Activated CD8-positive, alpha-beta memory T cell treated with anti-CD3 and anti-CD28 coated beads for 24 hours (primary cell): ENCODE measurements around the gene EEA1.

ENCODE experiments used
- DNase-seq: peaks from one replicate; pipeline ENCODE4 v3.0.0-alpha.2; 2020

Gene EEA1

GRCh38 chr12:92877904-92878303 lies 51.2 kb downstream of the EEA1 start:
- DNase-seq: no peak

- DNase-seq: no peak
These were observed 52.6 kb downstream of the EEA1 start for GRCh38 chr12:92876496-92876895.

GRCh38 chr12:92871116-92871515 lies 58.0 kb downstream of the EEA1 start:
- DNase-seq: no peak

- no peak for DNase-seq
These were observed 62.7 kb downstream of the EEA1 start for GRCh38 chr12:92866418-92866817.

- DNase-seq: no peak
These were observed 65.8 kb downstream of the EEA1 start for GRCh38 chr12:92863251-92863650.

- no peak for DNase-seq
These were observed 67.7 kb downstream of the EEA1 start for GRCh38 chr12:92861381-92861780.

- no peak for DNase-seq
These were observed 68.6 kb downstream of the EEA1 start for GRCh38 chr12:92860521-92860920.

GRCh38 chr12:92859650-92860386 lies 69.3 kb downstream of the EEA1 start:
- DNase-seq: no peak

- no peak for DNase-seq
These were observed 71.3 kb downstream of the EEA1 start for GRCh38 chr12:92857818-92858217.

GRCh38 chr12:92854344-92854743 lies 74.8 kb downstream of the EEA1 start:
- no peak for DNase-seq

- no peak for DNase-seq
These were observed 80.4 kb downstream of the EEA1 start for GRCh38 chr12:92848740-92849139.

GRCh38 chr12:92847368-92847767 lies 81.7 kb downstream of the EEA1 start:
- DNase-seq: no peak

GRCh38 chr12:92845329-92845728 lies 83.8 kb downstream of the EEA1 start:
- DNase-seq: no peak

- no peak for DNase-seq
These were observed 84.8 kb downstream of the EEA1 start for GRCh38 chr12:92844151-92844763.

GRCh38 chr12:92829686-92830282 lies 99.3 kb downstream of the EEA1 start:
- DNase-seq: no peak

- DNase-seq: no peak
These were observed 100.5 kb downstream of the EEA1 start for GRCh38 chr12:92828565-92828964.

- no peak for DNase-seq
These were observed 101.2 kb downstream of the EEA1 start for GRCh38 chr12:92827836-92828431.

GRCh38 chr12:92821142-92821541 lies 108.0 kb downstream of the EEA1 start:
- no peak for DNase-seq

- no peak for DNase-seq
These were observed 114.5 kb downstream of the EEA1 start for GRCh38 chr12:92814584-92814983.

- no peak for DNase-seq
These were observed 118.7 kb downstream of the EEA1 start for GRCh38 chr12:92810370-92810769.

GRCh38 chr12:92803903-92804302 lies 125.2 kb downstream of the EEA1 start:
- DNase-seq: no peak

- no peak for DNase-seq
These were observed 126.2 kb downstream of the EEA1 start for GRCh38 chr12:92802906-92803305.

GRCh38 chr12:92796650-92797049 lies 132.4 kb downstream of the EEA1 start:
- no peak for DNase-seq

GRCh38 chr12:92794814-92795213 lies 134.3 kb downstream of the EEA1 start:
- DNase-seq: no peak
